ENCODE data around the gene DUSP8. TPM values are rescaled to one million over a fixed set of nuclear protein-coding genes. Genes with fewer than 3 reads are reported as not detected.
A peak's percentile ranks its signal among the peaks of the same experiment; 100 is the strongest.

DUSP8 gene
- total and polyA plus RNA-seq, 9 of the 15 experiments (the other 6 are each of a cell fraction or from before 2014, with no cell fraction given) = 0.14 to 2.0 (median 0.86) TPM; not detected in 2

DNA sequence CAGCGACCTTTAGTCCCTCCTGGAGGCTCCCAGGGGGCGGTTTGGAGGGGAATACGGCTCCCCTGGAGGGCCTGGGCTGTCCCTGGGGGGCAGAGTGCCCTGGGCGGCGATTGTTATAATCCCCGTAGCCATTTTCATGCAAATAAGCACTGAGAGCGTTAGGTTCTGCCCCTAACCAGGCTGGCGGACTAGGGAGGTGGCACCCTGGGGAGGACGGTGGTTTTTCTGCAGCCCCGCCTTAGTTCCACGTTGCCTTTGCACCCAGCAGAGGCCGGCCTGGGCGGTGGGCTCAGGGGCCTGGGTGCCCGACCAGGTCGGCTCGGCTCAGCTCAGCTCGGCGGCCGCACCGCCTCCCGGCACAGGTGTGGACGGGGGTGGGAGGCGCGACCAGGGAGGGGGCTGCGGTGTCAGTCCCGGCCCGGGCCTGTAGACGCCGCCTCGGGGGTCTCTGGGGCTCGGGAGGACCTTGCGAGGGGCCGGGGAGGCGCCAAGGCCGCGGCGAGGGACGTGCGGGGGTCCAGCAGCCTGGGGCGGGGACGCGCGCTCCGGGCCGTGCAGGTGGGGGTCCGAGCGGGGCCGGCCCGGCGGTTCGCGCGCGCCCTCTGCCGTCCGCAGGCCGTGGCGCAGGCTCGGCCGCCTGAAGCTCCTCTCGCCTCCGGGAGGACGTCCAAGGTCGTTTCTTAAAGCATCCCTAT lies 2.3 kb upstream of the DUSP8 start (continued):
- TF ChIP-seq, protein P1, sequence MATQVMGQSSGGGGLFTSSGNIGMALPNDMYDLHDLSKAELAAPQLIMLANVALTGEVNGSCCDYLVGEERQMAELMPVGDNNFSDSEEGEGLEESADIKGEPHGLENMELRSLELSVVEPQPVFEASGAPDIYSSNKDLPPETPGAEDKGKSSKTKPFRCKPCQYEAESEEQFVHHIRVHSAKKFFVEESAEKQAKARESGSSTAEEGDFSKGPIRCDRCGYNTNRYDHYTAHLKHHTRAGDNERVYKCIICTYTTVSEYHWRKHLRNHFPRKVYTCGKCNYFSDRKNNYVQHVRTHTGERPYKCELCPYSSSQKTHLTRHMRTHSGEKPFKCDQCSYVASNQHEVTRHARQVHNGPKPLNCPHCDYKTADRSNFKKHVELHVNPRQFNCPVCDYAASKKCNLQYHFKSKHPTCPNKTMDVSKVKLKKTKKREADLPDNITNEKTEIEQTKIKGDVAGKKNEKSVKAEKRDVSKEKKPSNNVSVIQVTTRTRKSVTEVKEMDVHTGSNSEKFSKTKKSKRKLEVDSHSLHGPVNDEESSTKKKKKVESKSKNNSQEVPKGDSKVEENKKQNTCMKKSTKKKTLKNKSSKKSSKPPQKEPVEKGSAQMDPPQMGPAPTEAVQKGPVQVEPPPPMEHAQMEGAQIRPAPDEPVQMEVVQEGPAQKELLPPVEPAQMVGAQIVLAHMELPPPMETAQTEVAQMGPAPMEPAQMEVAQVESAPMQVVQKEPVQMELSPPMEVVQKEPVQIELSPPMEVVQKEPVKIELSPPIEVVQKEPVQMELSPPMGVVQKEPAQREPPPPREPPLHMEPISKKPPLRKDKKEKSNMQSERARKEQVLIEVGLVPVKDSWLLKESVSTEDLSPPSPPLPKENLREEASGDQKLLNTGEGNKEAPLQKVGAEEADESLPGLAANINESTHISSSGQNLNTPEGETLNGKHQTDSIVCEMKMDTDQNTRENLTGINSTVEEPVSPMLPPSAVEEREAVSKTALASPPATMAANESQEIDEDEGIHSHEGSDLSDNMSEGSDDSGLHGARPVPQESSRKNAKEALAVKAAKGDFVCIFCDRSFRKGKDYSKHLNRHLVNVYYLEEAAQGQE (IDR thresholded peaks at IDR 0.05; ENCODE audit: borderline replicate concordance) = peak; percentile 66; the same call in 1 of the 2 replicates
- TF ChIP-seq, protein P1 (CRISPR knock-in tag; IDR thresholded peaks at IDR 0.05; ENCODE audit: low read depth) = no peak
- TF ChIP-seq SIN3B (IDR thresholded peaks at IDR 0.05; ENCODE audit: low read depth) (0 out of 2 replicates have a peak, but pooled peaks have one; percentile 38), ZFX (CRISPR knock-in tag; IDR thresholded peaks at IDR 0.05) (0 out of 2 replicates have a peak, but pooled peaks have one; percentile 18), RB1 (IDR thresholded peaks at IDR 0.05; ENCODE audit: low read depth) (peak; percentile 73; the same call in 1 of the 2 replicates), YBX1 (IDR thresholded peaks at IDR 0.05) (no peak), HBP1 (CRISPR knock-in tag; IDR thresholded peaks at IDR 0.05) (no peak), NONO (IDR thresholded peaks at IDR 0.05; ENCODE audit: low read depth in 2 of 2, low read length in 1 of 2) (peak in 1 of 2 experiments; percentile 78; a peak in 1 of 4 replicates), PCBP1 (IDR thresholded peaks at IDR 0.05; ENCODE audit: low read depth, low read length, poor library complexity, severe bottlenecking) (no peak), ESRRA (IDR thresholded peaks at IDR 0.05; ENCODE audit: borderline replicate concordance, low read depth) (peak; percentile 95; the same call in 1 of the 2 replicates), VEZF1 (CRISPR knock-in tag; IDR thresholded peaks at IDR 0.05) (peak; percentile 54; the same call in 1 of the 2 replicates), MTA1 (IDR thresholded peaks at IDR 0.05; ENCODE audit: borderline replicate concordance) (no peak), RAD21 (CRISPR knock-in tag; conservative IDR thresholded peaks at IDR 0.05 in 1 of 2, IDR thresholded peaks at IDR 0.05 in 1 of 2) (peak; percentile 35 to 88), ZBTB7A (IDR thresholded peaks at IDR 0.05; ENCODE audit: borderline replicate concordance, control insufficient read depth, low read depth, low read length) (peak; percentile 96), MEF2A (IDR thresholded peaks at IDR 0.05; ENCODE audit: control insufficient read depth, low read depth, low read length) (no peak)
